PFSK-1 (cell line): ENCODE results near the gene GRIFIN.

Experiments
- FOXP2 ChIP-seq: optimal IDR thresholded peaks from 2 replicates; pipeline ENCODE3; 2011; ENCODE audit warnings: borderline replicate concordance, control low read depth, inconsistent platforms; ENCODE audit not compliant: insufficient read depth; ENCODE audit errors: extremely low read length, extremely low read depth
- POLR2AphosphoS5 ChIP-seq: IDR thresholded peaks from 2 replicates; pipeline ENCODE4 v1.6.1; 2012; ENCODE audit warnings: low read depth, mild to moderate bottlenecking, control low read depth, low read length, moderate library complexity
- SIN3A ChIP-seq: IDR thresholded peaks from 2 replicates; pipeline ENCODE4 v1.6.1; 2012; ENCODE audit warnings: mild to moderate bottlenecking, low read length, moderate library complexity, borderline replicate concordance; ENCODE audit not compliant: insufficient read depth
- TAF1 ChIP-seq: IDR thresholded peaks from 2 replicates; pipeline ENCODE4 v1.6.1; 2012; ENCODE audit warnings: low read length, control low read depth, borderline replicate concordance; ENCODE audit not compliant: insufficient read depth
- TF ChIP-seq, protein P1 (sequence below), 2 experiments: IDR thresholded peaks; 2 replicates each; pipeline versions ENCODE4 v1.6.1 to v1.8.0; 2011 to 2012; ENCODE audit warnings: low read depth in 2 of 2, low read length in 2 of 2, control low read depth in 1 of 2, inconsistent platforms in 1 of 2, mild to moderate bottlenecking in 1 of 2, moderate library complexity in 1 of 2; ENCODE audit not compliant: insufficient read depth in 1 of 2

Gene GRIFIN

DNA sequence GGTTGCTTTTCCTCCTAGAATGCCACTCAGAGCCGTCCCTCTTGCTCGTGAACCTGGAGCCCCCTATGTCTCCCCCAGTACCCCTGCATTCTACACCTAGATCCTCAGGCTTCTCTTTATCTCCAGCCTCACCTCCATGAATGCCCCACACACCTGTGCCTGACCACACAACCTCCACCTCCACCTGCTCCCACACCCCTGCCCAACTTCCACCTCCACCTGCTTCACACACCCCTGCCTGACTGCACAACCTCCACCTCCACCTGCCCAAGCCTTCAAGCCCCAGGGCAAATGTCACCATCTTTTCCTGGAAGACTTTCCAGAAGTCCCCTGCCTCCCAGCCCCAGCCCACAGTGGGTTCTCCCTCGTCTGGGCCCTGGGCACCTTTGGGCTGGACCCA lies 36.5 kb upstream of the GRIFIN start:
- TF ChIP-seq FOXP2 (no peak), TAF1 (no peak), SIN3A (no peak)

DNA sequence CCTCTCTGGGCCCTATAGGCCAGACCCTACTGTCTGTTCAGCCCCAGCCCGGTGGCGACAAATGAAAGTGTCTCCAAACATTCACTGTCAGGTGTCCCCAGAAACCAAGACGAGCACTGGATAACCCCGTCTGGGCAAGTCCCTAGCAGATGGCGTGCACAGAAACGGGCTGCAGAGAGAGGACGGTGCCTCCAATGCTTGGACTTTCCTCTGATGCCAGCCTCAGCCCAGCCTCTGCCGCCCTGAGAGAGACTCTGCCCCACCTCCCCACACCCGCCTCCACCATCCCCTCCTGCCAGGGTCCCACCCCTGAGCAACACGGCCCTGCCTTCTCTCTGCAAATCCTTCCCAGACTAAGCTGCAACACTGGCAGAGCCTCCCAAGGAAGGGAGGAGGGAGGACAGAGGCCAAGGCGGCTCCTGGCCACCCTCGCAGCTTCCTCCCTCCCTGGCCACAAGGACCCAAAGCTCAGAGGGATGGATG lies 36.0 kb upstream of the GRIFIN start:
- no peak for TF ChIP-seq SIN3A

DNA sequence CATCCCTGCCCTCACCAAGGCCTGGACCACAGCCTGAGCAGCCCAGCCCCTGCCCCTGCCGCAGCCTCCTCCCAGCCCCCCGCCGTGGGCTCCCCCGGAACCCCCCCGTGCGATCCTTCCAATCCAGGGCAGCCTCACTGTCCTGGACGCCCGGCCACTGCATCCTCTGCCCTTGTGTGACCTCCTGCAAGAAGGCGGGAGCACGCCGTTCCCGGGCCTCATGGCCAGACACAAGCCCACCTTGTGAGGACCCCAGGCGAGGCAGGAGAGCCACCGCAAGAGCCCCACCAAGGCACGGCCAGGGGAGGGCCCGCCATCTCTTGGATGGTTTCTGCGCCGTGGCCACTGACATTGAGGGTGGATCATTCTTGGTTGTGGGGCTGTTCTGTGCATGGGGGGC lies 35.6 kb upstream of the GRIFIN start:
- TF ChIP-seq TAF1: no peak
- TF ChIP-seq SIN3A: no peak
- no peak for TF ChIP-seq FOXP2
- no peak for TF ChIP-seq POLR2AphosphoS5

DNA sequence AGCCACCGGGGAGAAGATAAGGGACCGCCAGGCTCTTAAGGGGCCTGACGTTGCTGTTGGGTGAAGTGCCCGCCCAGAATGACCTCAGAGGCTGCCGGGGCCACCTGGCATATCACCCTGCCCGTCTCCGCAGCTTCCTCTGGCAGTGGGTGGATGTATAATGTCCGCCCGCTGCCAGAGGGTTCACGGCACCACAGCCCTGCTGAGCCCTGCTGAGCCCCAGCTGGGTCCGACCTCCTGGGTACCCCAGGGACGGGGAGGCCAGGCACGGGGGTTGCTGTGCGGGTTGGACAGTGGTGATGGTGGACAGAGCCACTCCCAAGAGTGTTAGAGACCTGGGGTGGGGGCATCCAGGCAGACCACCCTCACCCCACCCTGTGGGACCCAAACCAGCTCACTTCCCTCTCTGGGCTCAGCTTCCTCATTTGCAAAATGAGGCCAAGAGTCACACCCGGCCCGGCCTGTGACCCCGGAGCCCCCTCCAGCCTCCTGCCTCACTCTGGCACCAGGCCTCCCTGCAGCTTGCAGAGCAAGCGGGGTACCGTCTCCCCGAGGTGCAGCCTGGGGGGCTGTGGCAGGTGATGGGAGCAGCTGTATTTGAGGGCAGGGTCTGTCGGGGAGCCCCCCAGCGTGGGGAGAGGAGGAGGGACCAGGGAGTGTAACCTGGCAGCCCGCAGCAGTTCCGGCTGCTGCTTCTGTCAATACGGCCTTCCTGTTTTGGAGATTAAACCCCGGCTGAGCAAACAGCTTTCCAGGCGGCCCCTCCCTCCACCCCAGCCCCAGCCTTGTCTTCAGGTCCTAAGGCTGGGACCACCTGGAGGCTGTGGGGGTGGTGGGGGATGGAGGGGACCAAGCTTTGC lies 34.9 kb upstream of the GRIFIN start:
- TF ChIP-seq POLR2AphosphoS5 (no peak), SIN3A (no peak), FOXP2 (no peak), TAF1 (no peak)
- TF ChIP-seq, protein P1, sequence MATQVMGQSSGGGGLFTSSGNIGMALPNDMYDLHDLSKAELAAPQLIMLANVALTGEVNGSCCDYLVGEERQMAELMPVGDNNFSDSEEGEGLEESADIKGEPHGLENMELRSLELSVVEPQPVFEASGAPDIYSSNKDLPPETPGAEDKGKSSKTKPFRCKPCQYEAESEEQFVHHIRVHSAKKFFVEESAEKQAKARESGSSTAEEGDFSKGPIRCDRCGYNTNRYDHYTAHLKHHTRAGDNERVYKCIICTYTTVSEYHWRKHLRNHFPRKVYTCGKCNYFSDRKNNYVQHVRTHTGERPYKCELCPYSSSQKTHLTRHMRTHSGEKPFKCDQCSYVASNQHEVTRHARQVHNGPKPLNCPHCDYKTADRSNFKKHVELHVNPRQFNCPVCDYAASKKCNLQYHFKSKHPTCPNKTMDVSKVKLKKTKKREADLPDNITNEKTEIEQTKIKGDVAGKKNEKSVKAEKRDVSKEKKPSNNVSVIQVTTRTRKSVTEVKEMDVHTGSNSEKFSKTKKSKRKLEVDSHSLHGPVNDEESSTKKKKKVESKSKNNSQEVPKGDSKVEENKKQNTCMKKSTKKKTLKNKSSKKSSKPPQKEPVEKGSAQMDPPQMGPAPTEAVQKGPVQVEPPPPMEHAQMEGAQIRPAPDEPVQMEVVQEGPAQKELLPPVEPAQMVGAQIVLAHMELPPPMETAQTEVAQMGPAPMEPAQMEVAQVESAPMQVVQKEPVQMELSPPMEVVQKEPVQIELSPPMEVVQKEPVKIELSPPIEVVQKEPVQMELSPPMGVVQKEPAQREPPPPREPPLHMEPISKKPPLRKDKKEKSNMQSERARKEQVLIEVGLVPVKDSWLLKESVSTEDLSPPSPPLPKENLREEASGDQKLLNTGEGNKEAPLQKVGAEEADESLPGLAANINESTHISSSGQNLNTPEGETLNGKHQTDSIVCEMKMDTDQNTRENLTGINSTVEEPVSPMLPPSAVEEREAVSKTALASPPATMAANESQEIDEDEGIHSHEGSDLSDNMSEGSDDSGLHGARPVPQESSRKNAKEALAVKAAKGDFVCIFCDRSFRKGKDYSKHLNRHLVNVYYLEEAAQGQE (IDR thresholded peaks at IDR 0.05; ENCODE audit: insufficient read depth in 1 of 2, low read depth in 2 of 2, low read length in 2 of 2): no peak

DNA sequence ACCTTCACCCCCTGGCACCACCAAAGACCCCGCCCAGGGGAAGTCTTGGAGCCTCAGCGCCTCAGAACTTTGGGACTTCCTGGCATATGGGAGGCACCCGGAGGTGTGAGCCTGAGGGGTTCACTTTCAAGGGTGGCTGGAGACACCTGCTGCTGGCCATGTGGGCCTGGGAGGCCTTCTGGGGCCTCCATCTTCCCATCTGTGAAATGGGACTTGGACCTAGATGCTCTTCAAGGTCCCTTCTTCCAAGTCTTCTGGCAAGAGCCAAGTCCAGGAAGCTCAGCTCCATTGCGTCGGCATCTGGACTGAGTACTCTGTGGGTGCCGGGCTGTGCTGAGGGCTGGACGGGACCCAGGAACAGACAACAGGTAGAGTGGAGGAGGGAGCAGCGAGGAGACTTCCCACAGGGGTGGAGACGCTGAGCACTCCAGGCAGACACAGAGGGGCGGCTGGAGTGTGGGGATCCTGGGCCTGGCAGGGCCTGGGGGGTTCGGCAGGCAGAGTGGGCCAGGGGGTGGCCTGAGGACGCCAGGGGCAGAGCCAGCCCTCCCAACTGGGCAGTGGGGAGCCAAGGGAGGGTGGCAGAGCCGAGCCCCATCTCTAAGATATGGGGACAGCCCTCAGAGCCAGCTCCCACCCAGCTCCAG lies 34.1 kb upstream of the GRIFIN start:
- no peak for TF ChIP-seq TAF1
- TF ChIP-seq POLR2AphosphoS5: no peak

DNA sequence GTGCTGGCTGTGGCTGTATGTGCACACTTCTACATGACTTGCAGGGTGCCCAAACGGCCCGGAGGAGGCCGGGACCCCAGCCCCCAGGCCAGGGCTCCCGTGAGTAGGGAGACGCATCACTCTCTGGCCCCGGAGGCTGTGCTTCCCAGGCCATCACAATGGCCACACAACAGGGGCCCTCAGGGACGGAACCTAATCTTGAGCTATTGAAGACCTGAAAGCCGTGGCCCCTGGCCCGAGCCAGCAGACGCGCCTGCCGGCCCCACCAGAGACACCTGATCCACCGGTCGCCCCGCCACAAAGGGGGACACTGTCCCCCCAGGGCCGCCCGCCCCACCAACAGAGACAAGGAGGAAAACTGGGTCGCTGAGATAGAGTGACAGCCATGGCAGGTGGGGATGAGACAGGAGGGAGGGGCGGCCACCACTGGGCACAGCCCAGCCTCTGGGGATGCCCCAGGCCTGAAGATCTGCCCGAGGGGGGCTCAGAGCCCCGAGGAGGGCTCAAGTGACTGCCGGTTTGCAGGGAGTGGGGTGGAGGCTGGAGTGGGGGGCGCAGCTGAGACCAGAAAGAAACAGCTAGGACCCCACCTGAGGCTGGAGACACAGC lies 33.2 kb upstream of the GRIFIN start:
- TF ChIP-seq SIN3A: no peak

DNA sequence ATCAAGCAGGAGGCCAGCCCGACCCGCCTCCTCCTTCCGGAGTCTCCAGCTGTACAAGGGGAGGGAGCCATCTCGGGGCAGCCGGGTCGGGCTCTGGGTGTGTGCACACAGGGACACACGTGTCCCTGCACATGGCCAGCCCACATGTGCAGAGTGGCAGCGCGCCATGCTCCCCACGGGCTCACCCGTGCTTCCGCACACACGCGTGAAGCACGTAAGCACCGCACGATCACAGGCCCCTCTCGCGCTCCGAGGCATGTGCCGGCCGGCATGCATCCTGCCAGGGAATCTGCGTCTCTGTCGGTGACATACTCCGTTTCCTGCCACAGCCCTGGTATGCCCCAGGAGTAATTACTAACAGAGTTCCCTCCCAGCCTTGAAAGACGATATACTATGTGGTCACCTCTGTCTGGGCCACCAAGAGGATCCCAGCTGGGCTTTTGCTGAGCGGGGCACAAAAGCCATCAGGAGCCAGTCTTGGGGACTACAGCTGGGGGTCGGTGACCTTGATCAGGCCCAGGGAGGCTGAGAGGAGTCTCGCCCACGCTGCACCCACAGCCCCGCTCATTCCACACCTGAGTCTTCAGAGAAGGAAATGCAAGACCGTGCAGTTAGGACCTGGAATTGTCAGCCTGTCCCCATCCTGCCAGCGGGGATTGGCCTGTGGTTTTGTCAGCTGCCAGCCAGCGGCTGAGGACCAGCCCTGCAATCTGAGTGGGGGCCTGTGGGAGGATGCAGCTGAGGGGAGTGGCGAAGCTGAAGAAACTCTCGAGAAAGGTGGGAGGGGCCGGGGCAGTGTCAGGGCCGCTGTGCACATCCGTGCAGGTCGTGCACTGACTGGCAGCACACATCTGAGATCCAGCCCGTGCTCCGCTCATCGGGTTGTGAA lies 32.4 kb upstream of the GRIFIN start:
- TF ChIP-seq POLR2AphosphoS5: no peak
- TF ChIP-seq FOXP2: no peak
- TF ChIP-seq SIN3A: no peak; the same call in 1 of the 2 replicates
- TF ChIP-seq, protein P1 (IDR thresholded peaks at IDR 0.05; ENCODE audit: insufficient read depth in 1 of 2, low read depth in 2 of 2, low read length in 2 of 2): 0 out of 4 replicates have a peak, but pooled peaks of 1 of the 2 experiments have one; percentile 21
- TF ChIP-seq TAF1: no peak
